ENCODE results near the gene ARHGEF11. TPM values are rescaled to one million over a fixed set of nuclear protein-coding genes. Genes with fewer than 3 reads are reported as not detected.

ARHGEF11 gene
- total RNA-seq, 1 experiment from 2014 or later: 45.5 TPM

- Histone ChIP-seq H3K4me3 (ENCODE audit: low read depth, low read length) (no peak within 1 kb of the TSS), H3K9me3 (no peaks in the 10 kb centered on the region), H3K4me1 (peaks cover 4% of the 10 kb centered on the region; the same call in 1 of the 2 replicates), H3K27me3 (replicated peaks; ENCODE audit: control insufficient read depth, insufficient read depth, low read length) (peaks cover 5% of the 10 kb centered on the region; the same call in 1 of the 2 replicates), H3K36me3 (ENCODE audit: control insufficient read depth, insufficient read depth, low read length) (no peaks in the 10 kb centered on the region)
- peak; percentile 67 to 85 for DNase-seq
- no TSS peak for BruUV-seq (replicated peaks)
- Mint-ChIP-seq H3K27ac (ENCODE audit: unreplicated experiment) (no peak within 1 kb of the TSS), H3K36me3 (ENCODE audit: insufficient read depth, unreplicated experiment) (no peaks in the 10 kb centered on the region), H3K27me3 (ENCODE audit: insufficient read depth, unreplicated experiment) (peaks cover 21% of the 10 kb centered on the region), H3K4me3 (ENCODE audit: unreplicated experiment) (no peak within 1 kb of the TSS), H3K4me1 (ENCODE audit: low read depth, unreplicated experiment) (no peaks in the 10 kb centered on the region), H3K9me3 (ENCODE audit: unreplicated experiment) (no peaks in the 10 kb centered on the region)
- POLR2A ChIA-PET: no interaction called here
- CTCF ChIA-PET: interaction anchor here (0.7 kb wide), 1 partner anchor 244 kb away, joined by 5 read pairs; no protein-coding TSS in a partner anchor
- intact Hi-C loops (cut with micrococcal nuclease; ENCODE audit: unreplicated experiment): loop anchor here (10.0 kb wide), 1 partner anchor 154 kb away; no protein-coding TSS in a partner anchor
- TF ChIP-seq, protein P1, sequence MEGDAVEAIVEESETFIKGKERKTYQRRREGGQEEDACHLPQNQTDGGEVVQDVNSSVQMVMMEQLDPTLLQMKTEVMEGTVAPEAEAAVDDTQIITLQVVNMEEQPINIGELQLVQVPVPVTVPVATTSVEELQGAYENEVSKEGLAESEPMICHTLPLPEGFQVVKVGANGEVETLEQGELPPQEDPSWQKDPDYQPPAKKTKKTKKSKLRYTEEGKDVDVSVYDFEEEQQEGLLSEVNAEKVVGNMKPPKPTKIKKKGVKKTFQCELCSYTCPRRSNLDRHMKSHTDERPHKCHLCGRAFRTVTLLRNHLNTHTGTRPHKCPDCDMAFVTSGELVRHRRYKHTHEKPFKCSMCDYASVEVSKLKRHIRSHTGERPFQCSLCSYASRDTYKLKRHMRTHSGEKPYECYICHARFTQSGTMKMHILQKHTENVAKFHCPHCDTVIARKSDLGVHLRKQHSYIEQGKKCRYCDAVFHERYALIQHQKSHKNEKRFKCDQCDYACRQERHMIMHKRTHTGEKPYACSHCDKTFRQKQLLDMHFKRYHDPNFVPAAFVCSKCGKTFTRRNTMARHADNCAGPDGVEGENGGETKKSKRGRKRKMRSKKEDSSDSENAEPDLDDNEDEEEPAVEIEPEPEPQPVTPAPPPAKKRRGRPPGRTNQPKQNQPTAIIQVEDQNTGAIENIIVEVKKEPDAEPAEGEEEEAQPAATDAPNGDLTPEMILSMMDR (IDR thresholded peaks at IDR 0.05; ENCODE audit: insufficient read depth in 1 of 2, low read depth in 1 of 2, low read length in 1 of 2, severe bottlenecking in 1 of 2, unreplicated experiment in 1 of 2): peak; percentile 65 to 81
Measured at GRCh38 chr1:156920233-156921052, 125.1 kb downstream of the ARHGEF11 start, which contains the start of gene LRRC71. LRRC71 (plus strand) TSS chr1:156920632; CDS start chr1:156920804, 172 bp downstream.

GRCh38 chr1:156914440-156914856 is 131.1 kb downstream of the ARHGEF11 start:
- intact Hi-C loops (cut with micrococcal nuclease; ENCODE audit: unreplicated experiment): no loop called here
- H3K4me3 ChIP-seq (ENCODE audit: low read depth, low read length): no peak overlapping the region
- Mint-ChIP-seq H3K27me3 (ENCODE audit: insufficient read depth, unreplicated experiment) (peaks cover 4% of the 10 kb centered on the region), H3K9me3 (ENCODE audit: unreplicated experiment) (no peaks in the 10 kb centered on the region), H3K4me1 (ENCODE audit: low read depth, unreplicated experiment) (no peaks in the 10 kb centered on the region), H3K36me3 (ENCODE audit: insufficient read depth, unreplicated experiment) (no peaks in the 10 kb centered on the region), H3K27ac (ENCODE audit: unreplicated experiment) (no peak overlapping the region), H3K4me3 (ENCODE audit: unreplicated experiment) (no peak overlapping the region)
- CTCF ChIA-PET: interaction anchor here (1.9 kb wide), 1 partner anchor 13 kb away, joined by 9 read pairs; no protein-coding TSS in a partner anchor
- TF ChIP-seq, protein P1 (IDR thresholded peaks at IDR 0.05; ENCODE audit: insufficient read depth in 1 of 2, low read depth in 1 of 2, low read length in 1 of 2, severe bottlenecking in 1 of 2, unreplicated experiment in 1 of 2): no peak
- H3K4me1 ChIP-seq: no peaks in the 10 kb centered on the region
- no peak for DNase-seq
- H3K36me3 ChIP-seq (ENCODE audit: control insufficient read depth, insufficient read depth, low read length): no peaks in the 10 kb centered on the region
- BruUV-seq (replicated peaks): no TSS peak
- H3K27me3 ChIP-seq (replicated peaks; ENCODE audit: control insufficient read depth, insufficient read depth, low read length): no peaks in the 10 kb centered on the region
- no peaks in the 10 kb centered on the region for H3K9me3 ChIP-seq
- POLR2A ChIA-PET: no interaction called here

DNA sequence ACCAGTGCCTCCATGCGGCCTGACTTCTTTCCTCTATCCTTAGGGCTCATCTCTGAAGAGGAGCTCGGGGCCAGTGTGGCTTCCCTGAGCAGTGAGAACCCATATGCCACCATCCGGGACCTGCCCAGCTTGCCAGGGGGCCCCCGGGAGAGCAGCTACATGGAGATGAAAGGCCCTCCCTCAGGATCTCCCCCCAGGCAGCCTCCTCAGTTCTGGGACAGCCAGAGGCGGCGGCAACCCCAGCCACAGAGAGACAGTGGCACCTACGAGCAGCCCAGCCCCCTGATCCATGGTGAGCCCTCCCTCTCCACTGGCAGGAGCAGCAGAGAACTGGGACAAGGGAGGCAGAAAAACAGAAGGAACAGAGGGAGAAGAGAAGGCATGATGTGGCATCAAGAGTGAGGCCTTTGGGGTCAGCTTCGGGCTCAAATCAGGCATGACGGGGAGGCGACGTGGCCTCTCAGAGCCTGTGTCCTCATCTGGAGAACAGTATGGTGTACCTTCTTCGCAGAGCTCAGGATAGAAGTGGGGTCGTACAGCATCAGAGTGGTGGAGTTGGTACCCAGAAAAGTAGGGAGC is 131.6 kb downstream of the ARHGEF11 start:
- Mint-ChIP-seq H3K36me3 (ENCODE audit: insufficient read depth, unreplicated experiment) (no peaks in the 10 kb centered on the region), H3K9me3 (ENCODE audit: unreplicated experiment) (no peaks in the 10 kb centered on the region), H3K27ac (ENCODE audit: unreplicated experiment) (no peak overlapping the region), H3K4me1 (ENCODE audit: low read depth, unreplicated experiment) (no peaks in the 10 kb centered on the region), H3K4me3 (ENCODE audit: unreplicated experiment) (no peak overlapping the region), H3K27me3 (ENCODE audit: insufficient read depth, unreplicated experiment) (peaks cover 4% of the 10 kb centered on the region)
- no TSS peak for BruUV-seq (replicated peaks)
- H3K4me3 ChIP-seq (ENCODE audit: low read depth, low read length): no peak overlapping the region
- DNase-seq: no peak
- H3K36me3 ChIP-seq (ENCODE audit: control insufficient read depth, insufficient read depth, low read length): no peaks in the 10 kb centered on the region
- CTCF ChIA-PET: interaction anchor here (1.9 kb wide), 1 partner anchor 14 kb away, joined by 9 read pairs; no protein-coding TSS in a partner anchor
- H3K9me3 ChIP-seq: no peaks in the 10 kb centered on the region
- H3K27me3 ChIP-seq (replicated peaks; ENCODE audit: control insufficient read depth, insufficient read depth, low read length): no peaks in the 10 kb centered on the region
- POLR2A ChIA-PET: no interaction called here
- intact Hi-C loops (cut with micrococcal nuclease; ENCODE audit: unreplicated experiment): no loop called here
- no peaks in the 10 kb centered on the region for H3K4me1 ChIP-seq
- TF ChIP-seq, protein P1 (IDR thresholded peaks at IDR 0.05; ENCODE audit: insufficient read depth in 1 of 2, low read depth in 1 of 2, low read length in 1 of 2, severe bottlenecking in 1 of 2, unreplicated experiment in 1 of 2): no peak

Measured in Caco-2 (cell line).